ENCODE measurements around the gene GLDC.

The GLDC gene

DNA sequence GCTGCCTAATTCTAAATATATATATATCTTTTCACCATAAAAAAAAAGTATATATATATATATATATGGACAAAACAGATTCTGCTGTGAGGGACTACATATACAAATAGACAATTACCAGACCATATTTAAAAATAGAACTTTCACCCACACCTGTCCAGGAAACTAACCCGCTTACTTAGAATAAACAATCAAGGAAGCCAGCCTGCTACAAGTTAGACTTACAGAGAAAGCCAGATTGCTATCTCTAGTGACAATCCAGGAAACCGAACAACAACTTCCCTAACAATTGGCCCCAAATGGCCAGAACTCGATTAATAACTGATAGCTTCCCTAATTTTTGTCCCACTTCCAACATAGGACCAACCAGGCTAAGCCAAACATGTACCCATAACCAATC, 5.9 kb downstream of the GLDC start:
- TF ChIP-seq EZH2phosphoT487 (IDR thresholded peaks at IDR 0.05; ENCODE audit: low read depth) = no peak
- TF ChIP-seq, protein P1, sequence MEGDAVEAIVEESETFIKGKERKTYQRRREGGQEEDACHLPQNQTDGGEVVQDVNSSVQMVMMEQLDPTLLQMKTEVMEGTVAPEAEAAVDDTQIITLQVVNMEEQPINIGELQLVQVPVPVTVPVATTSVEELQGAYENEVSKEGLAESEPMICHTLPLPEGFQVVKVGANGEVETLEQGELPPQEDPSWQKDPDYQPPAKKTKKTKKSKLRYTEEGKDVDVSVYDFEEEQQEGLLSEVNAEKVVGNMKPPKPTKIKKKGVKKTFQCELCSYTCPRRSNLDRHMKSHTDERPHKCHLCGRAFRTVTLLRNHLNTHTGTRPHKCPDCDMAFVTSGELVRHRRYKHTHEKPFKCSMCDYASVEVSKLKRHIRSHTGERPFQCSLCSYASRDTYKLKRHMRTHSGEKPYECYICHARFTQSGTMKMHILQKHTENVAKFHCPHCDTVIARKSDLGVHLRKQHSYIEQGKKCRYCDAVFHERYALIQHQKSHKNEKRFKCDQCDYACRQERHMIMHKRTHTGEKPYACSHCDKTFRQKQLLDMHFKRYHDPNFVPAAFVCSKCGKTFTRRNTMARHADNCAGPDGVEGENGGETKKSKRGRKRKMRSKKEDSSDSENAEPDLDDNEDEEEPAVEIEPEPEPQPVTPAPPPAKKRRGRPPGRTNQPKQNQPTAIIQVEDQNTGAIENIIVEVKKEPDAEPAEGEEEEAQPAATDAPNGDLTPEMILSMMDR (IDR thresholded peaks at IDR 0.05; ENCODE audit: low read depth, low read length) = no peak
- Histone ChIP-seq H3K27me3 (ENCODE audit: low read depth, low read length) (peaks cover 34% of the 10 kb centered on the region), H3K79me2 (ENCODE audit: low read length) (no peaks in the 10 kb centered on the region), H3K4me1 (ENCODE audit: low read length) (no peaks in the 10 kb centered on the region), H2AFZ (ENCODE audit: low read depth, low read length) (no peak overlapping the region), H3K4me2 (ENCODE audit: low read length) (no peak overlapping the region), H3K27ac (ENCODE audit: low read length) (no peak overlapping the region), H3K9ac (ENCODE audit: low read length) (no peak overlapping the region), H3K9me3 (ENCODE audit: insufficient read depth, low read length) (no peaks in the 10 kb centered on the region), H3K36me3 (replicated peaks; ENCODE audit: low read depth, low read length) (no peaks in the 10 kb centered on the region), H3K4me3 (ENCODE audit: low read length) (no peak overlapping the region), H4K20me1 (ENCODE audit: insufficient read depth, low read length) (no peaks in the 10 kb centered on the region)

GRCh38 chr9:6634444-6634843, 11.1 kb downstream of the GLDC start:
- Histone ChIP-seq H3K36me3 (replicated peaks; ENCODE audit: low read depth, low read length) (no peaks in the 10 kb centered on the region), H3K9ac (ENCODE audit: low read length) (no peak overlapping the region), H4K20me1 (ENCODE audit: insufficient read depth, low read length) (no peaks in the 10 kb centered on the region), H3K27ac (ENCODE audit: low read length) (no peak overlapping the region), H3K4me2 (ENCODE audit: low read length) (no peak overlapping the region), H3K4me3 (ENCODE audit: low read length) (no peak overlapping the region), H3K79me2 (ENCODE audit: low read length) (no peaks in the 10 kb centered on the region), H3K4me1 (ENCODE audit: low read length) (peaks cover 18% of the 10 kb centered on the region), H3K9me3 (ENCODE audit: insufficient read depth, low read length) (no peaks in the 10 kb centered on the region), H3K27me3 (ENCODE audit: low read depth, low read length) (peaks cover 5% of the 10 kb centered on the region; the same call in 1 of the 2 replicates), H2AFZ (ENCODE audit: low read depth, low read length) (no peak overlapping the region)
- TF ChIP-seq, protein P1 (IDR thresholded peaks at IDR 0.05; ENCODE audit: low read depth, low read length) = no peak
- no peak for TF ChIP-seq EZH2phosphoT487 (IDR thresholded peaks at IDR 0.05; ENCODE audit: low read depth)

DNA sequence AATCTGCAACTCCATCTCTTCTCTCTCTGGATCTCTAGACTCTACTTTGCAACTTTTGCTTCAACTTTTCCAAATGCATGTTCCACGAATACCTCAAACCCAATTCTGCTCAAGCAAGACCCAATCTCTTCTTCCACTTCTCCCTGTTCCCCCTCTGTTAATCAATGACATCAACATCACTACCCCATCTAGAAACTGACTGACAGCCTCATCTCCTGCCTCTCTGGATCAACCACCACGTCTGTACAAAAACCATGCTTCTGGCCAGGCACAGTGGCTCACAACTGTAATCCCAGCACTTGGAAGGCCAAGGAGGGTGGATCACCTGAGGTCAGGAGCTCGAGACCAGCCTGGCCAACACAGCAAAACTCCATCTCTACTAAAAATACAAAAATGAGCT, 12.2 kb downstream of the GLDC start:
- Histone ChIP-seq H3K9ac (ENCODE audit: low read length) (no peak overlapping the region), H4K20me1 (ENCODE audit: insufficient read depth, low read length) (no peaks in the 10 kb centered on the region), H3K4me2 (ENCODE audit: low read length) (no peak overlapping the region; the same call in 1 of the 2 replicates), H3K9me3 (ENCODE audit: insufficient read depth, low read length) (no peaks in the 10 kb centered on the region), H2AFZ (ENCODE audit: low read depth, low read length) (no peak overlapping the region), H3K4me3 (ENCODE audit: low read length) (no peak overlapping the region), H3K27me3 (ENCODE audit: low read depth, low read length) (peaks cover 11% of the 10 kb centered on the region; the same call in 1 of the 2 replicates), H3K27ac (ENCODE audit: low read length) (no peak overlapping the region), H3K79me2 (ENCODE audit: low read length) (no peaks in the 10 kb centered on the region), H3K36me3 (replicated peaks; ENCODE audit: low read depth, low read length) (no peaks in the 10 kb centered on the region), H3K4me1 (ENCODE audit: low read length) (peaks cover 18% of the 10 kb centered on the region)
- TF ChIP-seq EZH2phosphoT487 (IDR thresholded peaks at IDR 0.05; ENCODE audit: low read depth) = no peak
- TF ChIP-seq, protein P1 (IDR thresholded peaks at IDR 0.05; ENCODE audit: low read depth, low read length) = no peak

- Histone ChIP-seq H3K4me2 (ENCODE audit: low read length) (peak overlapping the region; percentile 78), H3K27ac (ENCODE audit: low read length) (no peak overlapping the region)
Observed at GRCh38 chr9:6632516-6633183, 12.9 kb downstream of the GLDC start.

More at GRCh38 chr9:6632516-6633183, 12.9 kb downstream of the GLDC start:
- Histone ChIP-seq H2AFZ (ENCODE audit: low read depth, low read length) (no peak overlapping the region), H3K27me3 (ENCODE audit: low read depth, low read length) (peaks cover 18% of the 10 kb centered on the region), H3K4me3 (ENCODE audit: low read length) (peak overlapping the region; percentile 52), H3K36me3 (replicated peaks; ENCODE audit: low read depth, low read length) (no peaks in the 10 kb centered on the region), H4K20me1 (ENCODE audit: insufficient read depth, low read length) (no peaks in the 10 kb centered on the region), H3K4me1 (ENCODE audit: low read length) (peaks cover 18% of the 10 kb centered on the region), H3K9ac (ENCODE audit: low read length) (no peak overlapping the region), H3K9me3 (ENCODE audit: insufficient read depth, low read length) (no peaks in the 10 kb centered on the region), H3K79me2 (ENCODE audit: low read length) (no peaks in the 10 kb centered on the region)
- TF ChIP-seq EZH2phosphoT487 (IDR thresholded peaks at IDR 0.05; ENCODE audit: low read depth) = no peak
- TF ChIP-seq, protein P1 (IDR thresholded peaks at IDR 0.05; ENCODE audit: low read depth, low read length) = no peak

Measured in OCI-LY3 (cell line).